Left lung (tissue), 10 donors: ENCODE measurements around the gene CCM2L. TPM values are rescaled to one million over a fixed set of nuclear protein-coding genes. Genes with fewer than 3 reads are reported as not detected.
"Not testable (repeated sequence)": the region's sequence is repeated elsewhere in the genome, so short reads cannot be mapped to it uniquely, and the experiment has no call there.

ENCODE experiments used
- ATAC-seq: fragments of 200-7000 bp; cut with Tn5 transposase; one replicate; pipeline ENCODE4 v1.9.1; 2020; ENCODE audit warnings: moderate library complexity
- DNase-seq, 4 donors: peaks; one replicate each; pipeline ENCODE4 v3.0.0-alpha.2; 2013 to 2020
- H3K27ac ChIP-seq, 2 donors: fragments of 200-600 bp; sonication (generic) in 1 of 2; one replicate each; pipeline versions ENCODE4 v1.5.0 to v1.8.0; 2020 to 2021
- H3K27me3 ChIP-seq, 2 donors: fragments of 200-600 bp; sonication (generic) in 1 of 2; one replicate each; pipeline versions ENCODE4 v1.5.0 to v1.8.0; 2020 to 2021
- H3K36me3 ChIP-seq, 2 donors: fragments of 200-600 bp; sonication (generic) in 1 of 2; one replicate each; pipeline versions ENCODE4 v1.5.0 to v1.8.0; 2020 to 2021
- H3K4me1 ChIP-seq, 2 donors: fragments of 200-600 bp; one replicate each; pipeline ENCODE4 v1.8.0; 2021
- H3K4me3 ChIP-seq, 2 donors: fragments of 200-600 bp; sonication (generic) in 1 of 2; one replicate each; pipeline versions ENCODE4 v1.5.0 to v1.8.0; 2020 to 2021; ENCODE audit warnings: mild to moderate bottlenecking in 1 of 2
- H3K9me3 ChIP-seq, 2 donors: fragments of 200-600 bp; sonication (generic) in 1 of 2; one replicate each; pipeline versions ENCODE4 v1.5.0 to v1.8.0; 2020 to 2021
- intact Hi-C, 2 donors: fragments of 100-400 bp; cut with DNase I; formaldehyde crosslinking; loops; one replicate each; pipeline versions ENCODE4 v1.11.2 to v1.14.2; 2022
- polyA plus RNA-seq, 6 donors: library from polyadenylated mRNA; unstranded; fragments of 120-200 nt; gene quantifications; one replicate each; pipeline ENCODE4 v1.2.1, GENCODE V29; 2013; ENCODE audit not compliant: insufficient read length in 6 of 6
- total RNA-seq, 2 donors: library from RNA; stranded (reverse); fragmentation: NEBNext Ultra II Directional; extraction: Animal tissue kit (Norgen Biotek cat#: 25700); gene quantifications; one replicate each; pipeline ENCODE4 v1.2.1, GENCODE V29; 2021
- TF ChIP-seq, protein P1 (sequence below), 2 donors: fragments of 200-600 bp; sonication (generic) in 1 of 2; IDR thresholded peaks; one replicate each; pipeline versions ENCODE4 v1.5.0 to v1.8.0; 2021; ENCODE audit warnings: antibody characterized with exemption in 2 of 2
- donor health status: DM: no; HTN: yes; CAD: no.
- donor health status: DM: no; HTN: no; CAD: no.

The CCM2L gene
- total and polyA plus RNA-seq, 8 donors = 6.8 to 16.5 (median 13.1) TPM

- Histone ChIP-seq H3K4me3 (no peak overlapping the region), H3K27ac (peak overlapping the region in 1 of 2 donors; percentile 87), H3K27me3 (peaks cover 3 to 39% of the 10 kb centered on the region in 2 donors), H3K9me3 (no peaks in the 10 kb centered on the region), H3K36me3 (no peaks in the 10 kb centered on the region), H3K4me1 (peaks cover 5 to 73% of the 10 kb centered on the region in 2 donors)
- DNase-seq (no peak), ATAC-seq (no peak)
- intact Hi-C loops = no loop called here
- TF ChIP-seq, protein P1, sequence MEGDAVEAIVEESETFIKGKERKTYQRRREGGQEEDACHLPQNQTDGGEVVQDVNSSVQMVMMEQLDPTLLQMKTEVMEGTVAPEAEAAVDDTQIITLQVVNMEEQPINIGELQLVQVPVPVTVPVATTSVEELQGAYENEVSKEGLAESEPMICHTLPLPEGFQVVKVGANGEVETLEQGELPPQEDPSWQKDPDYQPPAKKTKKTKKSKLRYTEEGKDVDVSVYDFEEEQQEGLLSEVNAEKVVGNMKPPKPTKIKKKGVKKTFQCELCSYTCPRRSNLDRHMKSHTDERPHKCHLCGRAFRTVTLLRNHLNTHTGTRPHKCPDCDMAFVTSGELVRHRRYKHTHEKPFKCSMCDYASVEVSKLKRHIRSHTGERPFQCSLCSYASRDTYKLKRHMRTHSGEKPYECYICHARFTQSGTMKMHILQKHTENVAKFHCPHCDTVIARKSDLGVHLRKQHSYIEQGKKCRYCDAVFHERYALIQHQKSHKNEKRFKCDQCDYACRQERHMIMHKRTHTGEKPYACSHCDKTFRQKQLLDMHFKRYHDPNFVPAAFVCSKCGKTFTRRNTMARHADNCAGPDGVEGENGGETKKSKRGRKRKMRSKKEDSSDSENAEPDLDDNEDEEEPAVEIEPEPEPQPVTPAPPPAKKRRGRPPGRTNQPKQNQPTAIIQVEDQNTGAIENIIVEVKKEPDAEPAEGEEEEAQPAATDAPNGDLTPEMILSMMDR (IDR thresholded peaks at IDR 0.05) = no peak
Observed at GRCh38 chr20:32033316-32033715, 23.1 kb downstream of the CCM2L start.

- peaks cover 3 to 39% of the 10 kb centered on the region in 2 donors for H3K27me3 ChIP-seq
- ATAC-seq, H3K36me3 ChIP-seq, H3K4me3 ChIP-seq, H3K9me3 ChIP-seq, intact Hi-C loops: not testable (repeated sequence)
- H3K4me1 ChIP-seq = peaks cover 5 to 77% of the 10 kb centered on the region in 2 donors
- DNase-seq = peak in 1 of 4 donors; percentile 69
- peak overlapping the region in 1 of 2 donors; percentile 87 for H3K27ac ChIP-seq
Observed at GRCh38 chr20:32033721-32034120, 23.5 kb downstream of the CCM2L start.

DNA sequence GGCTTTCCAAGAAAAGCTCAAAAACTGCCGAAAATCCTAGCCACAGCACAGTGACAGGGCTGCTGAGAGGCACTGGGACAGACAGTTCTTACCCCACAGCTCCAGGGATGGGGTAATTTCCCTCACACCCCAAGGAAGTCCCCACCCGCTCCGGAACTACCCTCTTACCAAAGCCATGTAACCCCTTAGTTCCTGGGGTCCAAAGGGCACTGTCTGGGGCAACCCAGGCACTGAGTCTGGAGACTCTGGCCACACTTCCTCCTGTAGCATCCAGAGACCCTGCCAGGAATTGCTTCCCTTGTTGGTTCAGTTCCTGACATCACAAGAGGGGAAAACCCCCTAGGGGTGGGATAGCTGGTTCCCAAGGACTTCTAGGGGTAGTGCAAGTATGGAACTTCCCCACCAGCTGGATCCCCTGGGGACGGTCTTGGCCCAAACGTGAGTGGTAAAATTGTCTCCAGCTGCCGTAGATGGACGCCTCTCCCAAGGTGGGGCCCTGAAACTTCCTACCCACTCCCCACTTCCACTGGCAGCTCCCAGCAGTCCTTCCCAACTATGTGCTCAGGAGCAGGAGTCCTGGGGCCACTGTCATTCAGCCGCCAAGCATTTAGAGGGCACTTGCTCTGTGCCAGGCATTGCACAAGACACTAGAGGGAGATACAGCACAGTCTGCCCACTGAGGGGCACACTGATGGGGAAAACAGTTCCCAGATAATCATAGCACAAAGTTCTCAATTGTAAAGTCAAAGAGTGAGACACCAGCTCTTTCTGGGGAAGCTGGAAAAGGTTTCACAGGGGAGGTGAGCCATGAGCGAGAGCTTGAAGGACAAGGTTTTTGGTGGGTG lies 24.6 kb downstream of the CCM2L start:
- H3K4me3 ChIP-seq = no peak overlapping the region
- peaks cover 3 to 39% of the 10 kb centered on the region in 2 donors for H3K27me3 ChIP-seq
- H3K9me3 ChIP-seq = no peaks in the 10 kb centered on the region
- ATAC-seq = peak; percentile 40
- intact Hi-C loops = no loop called here
- TF ChIP-seq, protein P1 (IDR thresholded peaks at IDR 0.05) = no peak
- H3K27ac ChIP-seq = peak overlapping the region in 1 of 2 donors; percentile 87
- no peaks in the 10 kb centered on the region for H3K36me3 ChIP-seq
- peak in 2 of 4 donors; percentile 44 to 58 for DNase-seq
- peaks cover 5 to 86% of the 10 kb centered on the region in 2 donors for H3K4me1 ChIP-seq

DNA sequence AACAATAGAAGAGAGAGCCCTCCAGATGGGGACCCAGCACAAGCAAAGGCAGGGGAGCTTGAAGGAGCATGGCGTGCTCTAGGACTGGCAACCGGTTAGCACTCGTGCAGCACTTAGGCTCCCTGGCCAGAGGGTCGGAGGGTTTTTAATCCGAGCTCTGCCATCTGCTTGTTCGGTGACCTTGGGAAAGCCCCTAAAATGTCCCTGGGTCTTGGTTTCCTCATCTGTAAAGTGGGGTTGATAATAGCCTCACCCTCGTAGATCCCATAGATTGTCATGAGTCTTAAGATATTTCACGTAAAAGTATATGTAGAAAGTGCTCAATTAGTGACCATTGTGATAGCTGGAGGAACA lies 25.2 kb downstream of the CCM2L start:
- H3K4me1 ChIP-seq = peaks cover 5 to 87% of the 10 kb centered on the region in 2 donors
- peak in 1 of 4 donors; percentile 34 for DNase-seq
- intact Hi-C loops = no loop called here
- ATAC-seq = no peak
- TF ChIP-seq, protein P1 (IDR thresholded peaks at IDR 0.05) = no peak
- no peaks in the 10 kb centered on the region for H3K36me3 ChIP-seq
- H3K9me3 ChIP-seq = no peaks in the 10 kb centered on the region
- H3K27me3 ChIP-seq = peaks cover 3 to 39% of the 10 kb centered on the region in 2 donors
- no peak overlapping the region for H3K4me3 ChIP-seq
- H3K27ac ChIP-seq = peak overlapping the region in 1 of 2 donors; percentile 87

DNA sequence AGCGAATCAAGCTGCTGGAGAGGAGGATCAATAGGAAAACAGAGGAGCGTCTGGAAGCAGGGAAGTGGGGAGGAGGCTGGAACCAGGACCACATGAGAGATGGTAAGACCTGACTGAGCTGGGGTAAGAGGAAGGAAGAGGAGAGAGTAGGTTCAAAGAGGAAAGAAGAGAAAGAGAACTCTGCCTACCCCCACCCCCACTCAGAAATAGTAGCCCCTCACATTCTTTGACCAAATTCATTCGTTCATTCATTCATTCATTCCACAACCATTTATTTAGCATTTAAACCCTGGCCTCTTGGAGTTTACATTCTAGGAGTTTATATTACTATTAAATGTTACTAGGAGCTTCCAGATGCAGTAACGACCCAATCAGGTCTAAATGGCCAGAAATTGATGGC lies 26.0 kb downstream of the CCM2L start:
- H3K36me3 ChIP-seq = no peaks in the 10 kb centered on the region
- ATAC-seq (no peak), DNase-seq (no peak)
- no peak overlapping the region for H3K4me3 ChIP-seq
- intact Hi-C loops = no loop called here
- H3K9me3 ChIP-seq = no peaks in the 10 kb centered on the region
- TF ChIP-seq, protein P1 (IDR thresholded peaks at IDR 0.05) = no peak
- peak overlapping the region in 1 of 2 donors; percentile 87 for H3K27ac ChIP-seq
- H3K27me3 ChIP-seq = peaks cover 3 to 33% of the 10 kb centered on the region in 2 donors
- peaks cover 2 to 88% of the 10 kb centered on the region in 2 donors for H3K4me1 ChIP-seq
